HG03442 (cell line): Measurements from ENCODE around the gene C9orf85.

Experiments used
- ATAC-seq: cut with Tn5 transposase; IDR thresholded peaks from one replicate; pipeline ENCODE4 v1.9.1; 2021; ENCODE audit warnings: mild to moderate bottlenecking, moderate library complexity; ENCODE audit not compliant: unreplicated experiment

The C9orf85 gene

GRCh38 chr9:71901695-71902597, 9.5 kb upstream of the C9orf85 start:
- ATAC-seq = no peak

DNA sequence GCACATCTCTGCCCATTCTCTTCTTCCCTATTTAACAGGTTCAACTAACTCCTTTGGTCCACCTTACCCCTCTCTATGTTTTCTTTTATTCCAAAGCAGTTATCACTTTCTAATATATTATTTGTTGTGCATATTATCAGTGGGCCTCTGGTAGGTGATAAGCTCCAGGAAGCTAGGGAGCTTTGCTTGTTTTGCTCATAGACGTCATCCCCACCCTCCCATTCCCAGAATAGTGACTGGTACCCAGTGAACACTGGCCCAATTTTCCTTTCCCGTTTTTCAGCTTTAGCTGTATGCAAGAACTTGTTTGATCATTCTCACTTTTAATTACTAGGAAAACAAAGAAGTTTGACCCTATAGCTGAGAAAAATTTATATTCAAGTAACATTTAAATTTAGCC, 7.4 kb upstream of the C9orf85 start:
- no peak for ATAC-seq

DNA sequence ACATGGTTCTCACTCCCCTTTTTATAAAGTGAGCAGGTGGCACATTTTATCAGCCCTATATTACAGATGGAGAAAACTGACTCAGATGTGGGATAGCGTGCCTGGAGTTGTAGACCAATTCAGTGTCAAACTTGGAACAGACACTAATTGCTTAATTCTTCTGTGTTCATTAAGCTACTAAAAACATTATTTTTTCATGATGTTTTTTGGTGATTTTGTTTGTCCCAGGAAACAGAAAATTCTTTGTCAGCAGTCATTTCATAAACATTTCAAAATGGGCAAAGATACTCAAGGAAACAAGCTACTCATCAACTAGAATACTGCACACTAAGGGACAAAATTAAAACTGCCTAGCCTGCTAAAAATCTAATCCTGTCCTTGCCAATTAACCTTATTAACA, 2.6 kb upstream of the C9orf85 start:
- no peak for ATAC-seq

DNA sequence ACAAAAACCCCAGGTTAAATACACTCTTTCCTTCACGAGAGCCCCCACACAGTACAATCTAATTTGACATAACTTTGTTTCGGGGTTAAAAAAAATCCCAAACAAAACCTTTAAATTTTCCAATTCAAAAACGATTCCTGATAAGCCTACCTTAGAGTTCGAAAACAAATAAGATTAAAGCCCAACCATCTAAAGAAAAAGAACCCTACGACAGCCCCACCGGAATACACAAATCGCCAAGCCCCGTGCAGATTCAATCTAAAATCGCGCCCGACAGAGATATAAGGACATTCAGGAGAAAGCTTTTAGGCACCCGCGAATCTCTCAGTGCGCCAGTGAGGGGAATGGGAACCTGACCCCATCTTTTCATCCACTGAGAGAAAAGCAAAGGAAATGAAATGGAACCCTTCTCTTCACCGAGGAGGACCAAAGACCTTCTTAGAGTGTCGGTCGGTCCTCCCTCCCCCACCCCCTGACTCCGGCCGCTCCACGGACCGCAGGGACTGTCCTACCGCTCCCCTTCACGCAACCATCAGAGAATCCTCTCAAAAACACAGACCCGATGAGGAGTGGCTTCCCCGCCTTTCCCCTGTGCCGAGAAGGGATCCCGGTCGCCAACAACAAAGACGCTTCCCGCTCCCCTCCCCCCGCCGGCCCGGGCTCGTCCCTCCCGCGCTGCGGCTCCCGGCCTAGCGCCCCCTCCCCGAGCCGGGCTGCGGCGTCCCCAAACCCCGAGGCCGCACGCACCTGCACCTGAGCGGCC, 1.4 kb upstream of the C9orf85 start:
- ATAC-seq = peak; percentile 4

- ATAC-seq = peak; percentile 7
Measured at GRCh38 chr9:71910650-71911060, 784 bp upstream of the C9orf85 start.

- no peak for ATAC-seq
Measured at GRCh38 chr9:71911908-71912335, 483 bp downstream of the C9orf85 start.

GRCh38 chr9:71915495-71915894, 4.1 kb downstream of the C9orf85 start:
- ATAC-seq = no peak

- ATAC-seq = peak; percentile 86
Measured at GRCh38 chr9:71916834-71917534, 5.5 kb downstream of the C9orf85 start.

- no peak for ATAC-seq
Measured at GRCh38 chr9:71918419-71918818, 7.0 kb downstream of the C9orf85 start.

DNA sequence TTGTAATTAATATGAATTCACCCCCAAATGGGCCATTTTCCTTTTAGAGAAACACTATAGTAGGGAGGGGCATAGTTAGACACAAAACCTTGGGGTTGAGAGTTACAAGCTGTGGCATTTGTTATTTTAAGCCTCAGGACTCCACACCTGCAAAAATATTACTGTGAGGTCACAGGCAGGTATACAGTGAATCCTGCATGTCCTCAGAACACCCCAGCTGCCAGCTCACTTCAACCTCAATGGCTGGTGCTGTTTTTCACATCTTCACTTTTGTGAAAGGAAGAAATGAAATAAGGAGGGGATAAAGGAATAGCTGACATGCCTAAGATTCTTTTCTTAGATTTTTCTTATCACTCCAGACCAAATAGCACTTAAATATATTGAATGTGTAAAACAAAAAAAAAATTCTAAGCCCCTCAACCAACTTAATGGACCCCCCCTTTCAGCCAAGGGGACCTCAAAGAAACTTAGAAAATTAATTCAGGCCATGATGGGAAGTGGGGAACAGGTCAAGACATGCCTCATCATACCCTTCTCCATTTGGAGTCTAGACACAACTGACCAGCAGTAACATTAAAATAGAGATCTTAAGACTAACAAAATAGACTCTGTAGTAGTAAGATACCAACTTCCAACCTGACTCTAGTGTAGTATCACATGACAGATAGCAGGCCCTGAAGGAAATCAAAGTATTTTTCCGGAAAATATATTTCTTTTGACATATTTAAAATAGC, 9.2 kb downstream of the C9orf85 start:
- ATAC-seq = no peak

DNA sequence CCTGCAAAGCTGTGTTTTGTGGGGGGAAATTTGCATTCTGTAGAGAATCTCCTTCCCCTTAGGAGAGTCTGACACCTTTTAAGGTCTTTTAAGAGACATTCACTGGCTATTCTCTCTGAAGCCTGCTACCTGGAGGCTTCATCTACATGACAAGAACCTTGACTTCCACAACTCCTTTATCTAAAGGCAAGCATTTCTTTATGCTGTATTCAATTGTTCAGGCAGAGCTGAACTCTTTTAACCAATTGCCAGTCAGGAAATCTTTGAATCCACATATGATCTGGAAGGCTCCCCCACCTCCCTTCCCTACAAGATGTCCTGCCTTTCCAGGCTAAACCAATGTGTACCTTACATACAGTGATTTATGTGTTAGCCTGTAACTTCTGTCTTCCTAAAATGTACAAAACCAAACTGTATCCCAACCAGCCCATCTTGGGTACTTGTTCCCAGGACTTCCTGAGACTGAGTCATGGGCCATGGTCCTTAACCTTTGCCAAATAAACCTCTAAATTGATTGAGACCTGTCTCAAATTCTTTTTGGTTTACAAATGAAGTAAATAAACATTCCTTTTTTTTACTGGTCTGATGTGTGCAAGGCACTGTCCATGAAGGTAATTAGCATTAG, 9.9 kb downstream of the C9orf85 start:
- ATAC-seq = no peak

DNA sequence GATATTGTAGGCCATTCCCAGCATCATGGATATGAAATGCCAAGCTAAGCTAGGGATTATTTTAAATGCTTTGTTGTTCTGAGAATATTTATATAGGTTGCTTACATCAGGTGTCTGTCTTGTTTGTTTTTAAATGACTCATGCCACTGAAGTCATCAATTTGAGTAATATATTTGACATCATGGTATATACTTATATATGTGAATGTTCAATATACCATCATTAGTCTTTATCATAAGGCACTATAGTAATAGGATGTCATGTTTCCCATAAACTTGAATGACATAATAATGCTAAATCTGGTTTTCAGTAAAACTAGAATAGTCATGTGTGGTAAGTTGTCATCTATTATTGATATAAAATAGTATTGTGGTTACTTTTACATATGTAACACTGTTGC, 13.1 kb downstream of the C9orf85 start:
- ATAC-seq = no peak

DNA sequence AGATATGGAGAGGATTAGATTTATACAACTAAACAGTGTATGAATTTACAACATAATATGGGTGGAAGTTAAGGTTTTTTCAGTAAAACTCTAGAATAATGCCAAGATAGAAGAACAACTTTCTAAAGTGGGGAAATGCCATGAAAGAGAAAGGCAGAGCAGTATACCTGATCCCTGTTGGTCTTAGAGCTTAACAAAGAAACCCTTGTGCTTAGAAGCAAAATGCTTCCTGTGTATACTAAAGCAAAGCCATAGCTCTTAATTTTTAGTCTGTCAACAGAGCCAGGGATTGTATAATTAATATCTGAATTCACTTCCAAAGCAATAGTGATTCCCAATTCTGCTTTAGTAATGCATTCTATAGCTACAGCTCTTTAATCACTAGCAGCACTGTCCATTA, 14.4 kb downstream of the C9orf85 start:
- ATAC-seq = no peak

DNA sequence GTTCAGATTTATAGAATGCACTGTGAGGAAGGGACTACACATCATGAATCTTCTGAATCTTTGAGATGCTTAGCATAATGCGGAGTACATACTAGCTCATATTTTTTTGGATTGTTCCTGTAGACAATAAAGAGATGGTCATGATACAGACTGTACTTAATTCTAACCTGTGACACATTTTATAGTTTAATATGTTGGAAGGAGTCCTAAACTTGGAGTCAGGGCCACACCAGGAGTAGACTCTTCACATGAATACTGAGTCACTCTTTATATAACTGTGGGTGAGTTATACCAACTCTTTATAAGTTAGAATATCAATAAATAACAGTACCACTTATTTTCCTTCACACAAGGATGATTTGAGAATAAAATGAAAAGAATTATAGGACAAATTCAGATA, 16.9 kb downstream of the C9orf85 start:
- ATAC-seq = no peak

- no peak for ATAC-seq
Measured at GRCh38 chr9:71928806-71929205, 17.4 kb downstream of the C9orf85 start.

GRCh38 chr9:71929223-71929622, 17.8 kb downstream of the C9orf85 start:
- no peak for ATAC-seq

GRCh38 chr9:71929791-71930440, 18.5 kb downstream of the C9orf85 start:
- ATAC-seq = no peak

DNA sequence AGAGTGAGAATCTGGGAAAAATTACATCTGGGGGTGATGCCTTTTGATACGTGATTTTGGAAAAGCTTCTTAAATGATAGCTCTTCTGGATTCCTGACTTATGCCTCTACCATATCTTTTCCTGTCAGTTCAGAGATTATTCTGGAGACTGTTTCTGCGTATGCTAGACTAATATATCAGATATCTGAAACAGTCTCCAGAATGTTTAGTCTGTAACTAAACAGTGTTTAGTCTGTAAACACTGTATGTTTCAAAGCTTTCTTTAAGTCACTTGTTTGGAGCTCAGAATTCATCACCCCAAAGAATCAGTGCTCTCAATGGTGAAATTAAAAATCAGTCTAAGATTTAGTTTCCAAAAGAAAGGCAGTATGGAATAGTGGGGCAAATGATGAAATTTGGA, 19.7 kb downstream of the C9orf85 start:
- ATAC-seq = no peak

- ATAC-seq = no peak
Measured at GRCh38 chr9:71936066-71936465, 24.6 kb downstream of the C9orf85 start.
